Natural killer cell (primary cell): ENCODE results near the gene PGAM2. TPM values are rescaled to one million over a fixed set of nuclear protein-coding genes. Genes with fewer than 3 reads are reported as not detected.

Experiments
- ATAC-seq, 3 donors: fragments of 150-1000 bp in 2 of 3; fragments of 200-7000 bp in 1 of 3; cut with Tn5 transposase; 1 replicate in 1 of 3; 2 replicates in 2 of 3; pipeline ENCODE4 v1.10.0; 2021; ENCODE audit warnings: mild to moderate bottlenecking in 2 of 3, moderate library complexity in 2 of 3
- DNase-seq, 2 donors: peaks; one replicate each; pipeline versions ENCODE4 v3.0.0 to v3.0.0-alpha.2; 2013 to 2021; ENCODE audit warnings: mixed read lengths in 1 of 2
- H3K27ac ChIP-seq: one replicate; pipeline ENCODE4 v1.5.1; 2013; ENCODE audit warnings: mild to moderate bottlenecking, low read length
- H3K27me3 ChIP-seq: one replicate; pipeline ENCODE4 v1.6.1; 2013; ENCODE audit warnings: low read length; ENCODE audit not compliant: control insufficient read depth, insufficient read depth
- H3K36me3 ChIP-seq: one replicate; pipeline ENCODE4 v1.6.1; 2013; ENCODE audit warnings: low read length; ENCODE audit not compliant: control insufficient read depth, insufficient read depth
- H3K4me1 ChIP-seq: one replicate; pipeline ENCODE4 v1.6.1; 2013; ENCODE audit warnings: low read length; ENCODE audit not compliant: control insufficient read depth, insufficient read depth
- H3K4me3 ChIP-seq: one replicate; pipeline ENCODE4 v1.5.1; 2013; ENCODE audit warnings: low read length
- H3K9me3 ChIP-seq: one replicate; pipeline ENCODE4 v1.6.1; 2013; ENCODE audit warnings: low read length; ENCODE audit not compliant: control insufficient read depth, insufficient read depth
- H3K27ac Mint-ChIP-seq, 2 donors: one replicate each; pipeline ENCODE4 v1.8.0; 2022; ENCODE audit warnings: mild to moderate bottlenecking in 2 of 2, mixed read lengths in 2 of 2, moderate library complexity in 1 of 2
- H3K27me3 Mint-ChIP-seq, 2 donors: one replicate each; pipeline ENCODE4 v1.8.0; 2022; ENCODE audit warnings: low read depth in 2 of 2, mixed read lengths in 2 of 2
- H3K36me3 Mint-ChIP-seq: one replicate; pipeline ENCODE4 v1.8.0; 2022; ENCODE audit warnings: mixed read lengths
- H3K4me1 Mint-ChIP-seq, 2 donors: one replicate each; pipeline ENCODE4 v1.8.0; 2022; ENCODE audit warnings: mixed read lengths in 2 of 2
- H3K4me3 Mint-ChIP-seq: one replicate; pipeline ENCODE4 v1.8.0; 2022; ENCODE audit warnings: mild to moderate bottlenecking, moderate library complexity, mixed read lengths
- H3K9me3 Mint-ChIP-seq, 2 donors: one replicate each; pipeline ENCODE4 v1.8.0; 2022; ENCODE audit warnings: mixed read lengths in 2 of 2
- WGBS: methylation state at CpG from one replicate; pipeline ENCODE4 v1.1.7; 2013; ENCODE audit warnings: missing lambda C conversion rate; ENCODE audit not compliant: insufficient coverage; 5-methylcytosine and 5-hydroxymethylcytosine counted together
- intact Hi-C: fragments of 100-400 bp; cut with micrococcal nuclease; formaldehyde crosslinking; loops from one replicate; pipeline ENCODE4 v1.14.2; 2022
- total RNA-seq, 4 donors: library from RNA; stranded (reverse); fragments of 120-200 nt in 1 of 4; gene quantifications; one replicate each; pipeline versions ENCODE4 v1.2.3 to v1.2.4, GENCODE V29; 2013 to 2022
- TF ChIP-seq, protein P1 (sequence below): fragments of 200-600 bp; IDR thresholded peaks from one replicate; pipeline ENCODE4 v1.8.0; 2022; ENCODE audit warnings: antibody characterized with exemption

PGAM2 gene
- total RNA-seq, 3 donors from 2014 or later (not counting 1 experiment from before 2014, with no cell fraction given), result 1.0 to 1.9 (median 1.5) TPM

DNA sequence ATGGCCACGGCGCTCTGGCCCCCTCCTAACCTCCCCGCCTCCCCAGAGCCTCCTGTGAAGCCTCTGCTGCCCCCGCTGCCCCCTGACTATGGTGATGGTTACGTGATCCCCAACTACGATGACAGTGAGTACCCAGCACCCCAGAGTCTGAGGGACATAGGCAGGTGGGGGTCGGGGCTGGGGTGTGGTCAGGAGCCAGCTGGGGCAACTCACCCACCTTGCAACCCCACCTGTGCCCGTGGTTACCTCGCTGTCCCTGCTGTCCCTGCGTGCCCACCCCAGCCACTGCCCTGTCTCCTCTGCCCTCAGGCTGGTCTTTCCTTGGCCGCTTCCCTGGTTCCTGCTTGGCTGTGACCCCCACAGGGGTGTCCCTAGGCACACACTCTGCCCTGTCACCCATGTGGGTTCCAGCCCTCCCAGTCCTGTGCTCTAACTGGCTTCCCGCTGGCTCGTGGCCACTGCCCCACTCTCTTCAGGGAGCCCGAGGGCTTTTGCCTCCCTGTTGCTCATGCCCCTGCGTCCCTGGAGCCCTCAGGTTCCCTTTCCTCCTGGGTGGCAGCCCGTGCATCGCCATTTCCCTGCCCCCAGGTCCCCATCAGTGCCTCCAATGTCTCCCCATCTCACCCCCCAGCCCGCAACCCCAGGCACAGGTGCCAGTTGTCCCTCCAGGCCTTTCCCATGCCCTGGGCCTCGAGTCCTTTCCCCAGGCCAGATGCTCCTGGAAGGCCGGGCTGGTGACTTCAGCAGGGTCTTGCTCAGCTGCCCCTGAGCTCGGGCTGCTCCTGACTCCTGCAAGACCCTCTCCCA lies 42.8 kb upstream of the PGAM2 start:
- Histone ChIP-seq H3K27me3 (peaks cover 4% of the 10 kb centered on the region), H3K36me3 (no peaks in the 10 kb centered on the region), H3K4me1 (peaks cover 20% of the 10 kb centered on the region), H3K4me3 (no peak overlapping the region), H3K9me3 (no peaks in the 10 kb centered on the region), H3K27ac (no peak overlapping the region)
- TF ChIP-seq, protein P1, sequence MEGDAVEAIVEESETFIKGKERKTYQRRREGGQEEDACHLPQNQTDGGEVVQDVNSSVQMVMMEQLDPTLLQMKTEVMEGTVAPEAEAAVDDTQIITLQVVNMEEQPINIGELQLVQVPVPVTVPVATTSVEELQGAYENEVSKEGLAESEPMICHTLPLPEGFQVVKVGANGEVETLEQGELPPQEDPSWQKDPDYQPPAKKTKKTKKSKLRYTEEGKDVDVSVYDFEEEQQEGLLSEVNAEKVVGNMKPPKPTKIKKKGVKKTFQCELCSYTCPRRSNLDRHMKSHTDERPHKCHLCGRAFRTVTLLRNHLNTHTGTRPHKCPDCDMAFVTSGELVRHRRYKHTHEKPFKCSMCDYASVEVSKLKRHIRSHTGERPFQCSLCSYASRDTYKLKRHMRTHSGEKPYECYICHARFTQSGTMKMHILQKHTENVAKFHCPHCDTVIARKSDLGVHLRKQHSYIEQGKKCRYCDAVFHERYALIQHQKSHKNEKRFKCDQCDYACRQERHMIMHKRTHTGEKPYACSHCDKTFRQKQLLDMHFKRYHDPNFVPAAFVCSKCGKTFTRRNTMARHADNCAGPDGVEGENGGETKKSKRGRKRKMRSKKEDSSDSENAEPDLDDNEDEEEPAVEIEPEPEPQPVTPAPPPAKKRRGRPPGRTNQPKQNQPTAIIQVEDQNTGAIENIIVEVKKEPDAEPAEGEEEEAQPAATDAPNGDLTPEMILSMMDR, result no peak
- 86% methylated on average over 21 of the region's 21 CpGs for WGBS
- DNase-seq (no peak), ATAC-seq (no peak)
- Mint-ChIP-seq H3K27me3 (peaks cover 0 to 6% of the 10 kb centered on the region in 2 donors), H3K4me1 (peaks cover 7 to 11% of the 10 kb centered on the region in 2 donors), H3K36me3 (no peaks in the 10 kb centered on the region), H3K9me3 (no peaks in the 10 kb centered on the region), H3K27ac (no peak overlapping the region), H3K4me3 (no peak overlapping the region)
- intact Hi-C loops, result no loop called here

DNA sequence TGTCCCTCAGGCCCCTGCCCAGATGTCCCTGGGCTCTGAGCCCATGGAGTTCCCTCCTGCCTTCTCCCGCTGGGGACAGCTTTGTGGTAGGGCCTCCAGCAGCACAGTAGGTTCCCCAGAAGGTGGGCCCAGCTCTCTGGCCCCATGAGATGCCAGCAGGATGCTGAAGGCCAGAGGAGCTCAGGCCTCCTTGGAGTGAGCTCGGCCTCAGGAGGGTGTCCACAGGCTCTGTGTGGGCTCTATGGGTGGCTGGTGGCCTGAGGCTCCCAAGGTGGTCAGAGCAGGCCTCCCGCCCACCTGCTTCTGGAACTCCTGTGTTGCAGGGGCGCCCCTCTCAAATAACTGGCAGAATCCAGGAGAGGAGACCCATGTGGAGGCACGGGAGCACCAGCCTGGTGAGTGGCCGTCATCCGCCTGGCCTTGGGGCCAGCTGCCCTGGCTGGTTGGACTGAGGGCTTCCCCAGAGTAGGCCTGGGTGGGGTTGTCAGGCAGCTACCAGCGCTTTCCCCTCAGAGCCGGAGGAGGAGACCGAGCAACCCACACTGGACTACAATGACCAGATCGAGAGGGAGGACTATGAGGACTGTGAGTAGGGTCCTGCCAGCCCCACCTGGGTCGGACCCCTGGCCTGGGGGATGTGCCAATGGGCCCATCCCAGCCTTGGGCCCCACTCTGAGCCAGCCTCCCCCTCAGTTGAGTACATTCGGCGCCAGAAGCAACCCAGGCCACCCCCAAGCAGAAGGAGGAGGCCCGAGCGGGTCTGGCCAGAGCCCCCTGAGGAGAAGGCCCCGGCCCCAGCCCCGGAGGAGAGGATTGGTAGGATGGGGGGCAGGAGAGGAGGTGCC lies 42.0 kb upstream of the PGAM2 start:
- Mint-ChIP-seq H3K36me3 (no peaks in the 10 kb centered on the region), H3K27me3 (peaks cover 0 to 11% of the 10 kb centered on the region in 2 donors), H3K9me3 (no peaks in the 10 kb centered on the region), H3K4me1 (peaks cover 7 to 12% of the 10 kb centered on the region in 2 donors), H3K4me3 (no peak overlapping the region), H3K27ac (no peak overlapping the region)
- Histone ChIP-seq H3K36me3 (no peaks in the 10 kb centered on the region), H3K4me1 (peaks cover 20% of the 10 kb centered on the region), H3K4me3 (no peak overlapping the region), H3K9me3 (no peaks in the 10 kb centered on the region), H3K27me3 (peaks cover 4% of the 10 kb centered on the region), H3K27ac (no peak overlapping the region)
- 92% methylated on average over 18 of the region's 18 CpGs for WGBS
- intact Hi-C loops, result no loop called here
- DNase-seq, result no peak
- TF ChIP-seq, protein P1, result no peak
- no peak for ATAC-seq

DNA sequence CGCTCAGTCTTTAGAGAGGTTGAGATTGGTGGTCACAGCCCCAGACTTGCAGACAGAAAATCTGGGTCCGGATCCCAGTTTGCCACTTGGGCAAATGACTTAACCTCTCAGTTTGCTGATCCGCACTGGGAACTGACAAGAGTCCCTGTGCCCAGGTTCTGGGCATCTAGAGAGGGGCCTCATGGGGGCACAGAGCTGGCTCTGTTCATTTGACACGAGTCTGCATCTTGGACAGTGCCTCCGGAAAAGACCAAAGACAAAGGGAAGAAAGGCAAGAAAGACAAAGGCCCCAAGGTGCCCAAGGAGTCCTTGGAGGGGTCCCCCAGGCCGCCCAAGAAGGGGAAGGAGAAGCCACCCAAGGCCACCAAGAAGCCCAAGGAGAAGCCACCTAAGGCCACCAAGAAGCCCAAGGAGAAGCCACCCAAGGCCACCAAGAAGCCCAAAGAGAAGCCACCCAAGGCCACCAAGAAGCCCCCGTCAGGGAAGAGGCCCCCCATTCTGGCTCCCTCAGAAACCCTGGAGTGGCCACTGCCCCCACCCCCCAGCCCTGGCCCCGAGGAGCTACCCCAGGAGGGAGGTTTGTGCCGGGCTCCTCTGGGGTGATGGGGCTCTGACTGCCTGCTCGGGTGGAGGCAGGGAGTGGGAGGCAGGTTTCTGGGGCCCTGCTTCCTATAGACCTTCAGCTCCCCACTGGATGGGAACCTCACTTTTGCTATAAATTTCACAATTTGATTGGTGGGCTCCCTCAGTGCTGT lies 41.1 kb upstream of the PGAM2 start:
- Mint-ChIP-seq H3K4me1 (peaks cover 7 to 12% of the 10 kb centered on the region in 2 donors), H3K9me3 (no peaks in the 10 kb centered on the region), H3K36me3 (no peaks in the 10 kb centered on the region), H3K4me3 (no peak overlapping the region), H3K27me3 (peaks cover 0 to 14% of the 10 kb centered on the region in 2 donors), H3K27ac (peak overlapping the region in 1 of 2 donors; percentile 27)
- H3K4me1 ChIP-seq, result peaks cover 20% of the 10 kb centered on the region
- no peak for ATAC-seq
- no peaks in the 10 kb centered on the region for H3K36me3 ChIP-seq
- intact Hi-C loops, result no loop called here
- 84% methylated on average over 8 of the region's 10 CpGs for WGBS
- no peak overlapping the region for H3K4me3 ChIP-seq
- peaks cover 4% of the 10 kb centered on the region for H3K27me3 ChIP-seq
- no peak overlapping the region for H3K27ac ChIP-seq
- TF ChIP-seq, protein P1, result no peak
- H3K9me3 ChIP-seq, result no peaks in the 10 kb centered on the region
- DNase-seq, result no peak
